Endothelial cell of umbilical vein (primary cell): ENCODE results near the gene XPO6.

Experiments used
- EZH2 ChIP-seq: IDR thresholded peaks from 2 replicates; pipeline ENCODE4 v1.6.1; 2012; ENCODE audit warnings: borderline replicate concordance, low read depth, mild to moderate bottlenecking, moderate library complexity, low read length, inconsistent platforms; ENCODE audit not compliant: severe bottlenecking
- FOS ChIP-seq: IDR thresholded peaks from 2 replicates; pipeline ENCODE4 v1.6.1; 2011; ENCODE audit warnings: mild to moderate bottlenecking, low read length, moderate library complexity, borderline replicate concordance; ENCODE audit not compliant: insufficient read depth
- GATA2 ChIP-seq: IDR thresholded peaks from 2 replicates; pipeline ENCODE4 v1.7.0; 2011; ENCODE audit warnings: low read depth, mild to moderate bottlenecking, moderate library complexity, mixed read lengths, low read length; ENCODE audit not compliant: insufficient read length, insufficient read depth
- JUN ChIP-seq: IDR thresholded peaks from 2 replicates; pipeline ENCODE4 v1.6.1; 2011; ENCODE audit warnings: borderline replicate concordance, low read depth; ENCODE audit not compliant: insufficient read length, insufficient read depth
- MYC ChIP-seq: IDR thresholded peaks from one replicate; pipeline ENCODE4 v1.6.1; 2011; ENCODE audit warnings: mild to moderate bottlenecking, low read depth, low read length
- POLR2A ChIP-seq: IDR thresholded peaks from 2 replicates; pipeline ENCODE4 v1.6.1; 2012; ENCODE audit warnings: low read depth, mild to moderate bottlenecking, control low read depth, low read length
- POLR2AphosphoS5 ChIP-seq: IDR thresholded peaks from 2 replicates; pipeline ENCODE4 v1.6.1; 2012; ENCODE audit warnings: low read depth, mild to moderate bottlenecking, control low read depth, low read length, moderate library complexity; ENCODE audit not compliant: insufficient read depth
- TF ChIP-seq, protein P1 (sequence below), 2 donors: IDR thresholded peaks; 1 replicate in 1 of 2; 2 replicates in 1 of 2; pipeline ENCODE4 v1.5.1; 2011; ENCODE audit warnings: low read length in 2 of 2, mild to moderate bottlenecking in 2 of 2, moderate library complexity in 2 of 2, control low read depth in 1 of 2, inconsistent platforms in 1 of 2, low read depth in 1 of 2; ENCODE audit not compliant: insufficient read depth in 1 of 2; ENCODE audit errors: extremely low read depth in 1 of 2
- TF ChIP-seq, protein P2 (sequence below): IDR thresholded peaks from 2 replicates; pipeline ENCODE4 v1.6.1; 2011; ENCODE audit not compliant: insufficient read depth, insufficient read length

DNA sequence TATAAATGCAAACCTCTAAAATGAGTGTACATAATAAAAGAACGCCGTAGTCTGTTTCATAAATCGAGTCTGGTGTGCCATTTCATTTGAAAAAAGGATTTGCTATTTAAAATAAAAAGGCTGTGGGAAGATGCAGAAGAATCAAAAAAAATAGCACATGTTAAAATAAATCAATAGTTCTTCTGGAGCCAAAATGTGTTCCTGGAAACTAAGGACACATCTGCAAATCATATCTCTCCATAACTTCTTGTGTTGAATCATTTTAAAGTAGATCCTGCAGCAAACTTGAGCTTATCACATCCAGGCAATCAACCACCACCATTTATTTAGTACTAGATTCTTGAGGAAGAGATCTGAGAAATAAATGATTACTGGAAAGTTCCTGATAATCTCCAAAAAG is 29.0 kb downstream of the XPO6 start:
- TF ChIP-seq, protein P1, sequence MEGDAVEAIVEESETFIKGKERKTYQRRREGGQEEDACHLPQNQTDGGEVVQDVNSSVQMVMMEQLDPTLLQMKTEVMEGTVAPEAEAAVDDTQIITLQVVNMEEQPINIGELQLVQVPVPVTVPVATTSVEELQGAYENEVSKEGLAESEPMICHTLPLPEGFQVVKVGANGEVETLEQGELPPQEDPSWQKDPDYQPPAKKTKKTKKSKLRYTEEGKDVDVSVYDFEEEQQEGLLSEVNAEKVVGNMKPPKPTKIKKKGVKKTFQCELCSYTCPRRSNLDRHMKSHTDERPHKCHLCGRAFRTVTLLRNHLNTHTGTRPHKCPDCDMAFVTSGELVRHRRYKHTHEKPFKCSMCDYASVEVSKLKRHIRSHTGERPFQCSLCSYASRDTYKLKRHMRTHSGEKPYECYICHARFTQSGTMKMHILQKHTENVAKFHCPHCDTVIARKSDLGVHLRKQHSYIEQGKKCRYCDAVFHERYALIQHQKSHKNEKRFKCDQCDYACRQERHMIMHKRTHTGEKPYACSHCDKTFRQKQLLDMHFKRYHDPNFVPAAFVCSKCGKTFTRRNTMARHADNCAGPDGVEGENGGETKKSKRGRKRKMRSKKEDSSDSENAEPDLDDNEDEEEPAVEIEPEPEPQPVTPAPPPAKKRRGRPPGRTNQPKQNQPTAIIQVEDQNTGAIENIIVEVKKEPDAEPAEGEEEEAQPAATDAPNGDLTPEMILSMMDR (IDR thresholded peaks at IDR 0.05; ENCODE audit: extremely low read depth in 1 of 2, insufficient read depth in 1 of 2, low read depth in 1 of 2, low read length in 2 of 2) = no peak
- TF ChIP-seq POLR2A = no peak
- TF ChIP-seq, protein P2, sequence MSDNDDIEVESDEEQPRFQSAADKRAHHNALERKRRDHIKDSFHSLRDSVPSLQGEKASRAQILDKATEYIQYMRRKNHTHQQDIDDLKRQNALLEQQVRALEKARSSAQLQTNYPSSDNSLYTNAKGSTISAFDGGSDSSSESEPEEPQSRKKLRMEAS = no peak
- no peak for TF ChIP-seq POLR2AphosphoS5
- TF ChIP-seq JUN = no peak
- TF ChIP-seq EZH2 = no peak
- no peak for TF ChIP-seq MYC
- no peak for TF ChIP-seq FOS
- no peak for TF ChIP-seq GATA2
